GOT3 (cell line): Measurements from ENCODE around the gene SNN.
A peak's percentile ranks its signal among the peaks of the same experiment; 100 is the strongest.

ENCODE experiments used
- DNase-seq: peaks from one replicate; lab custom pipeline; 2025; ENCODE audit warnings: mixed read lengths; lab: John Stamatoyannopoulos, UW

Gene SNN

DNA sequence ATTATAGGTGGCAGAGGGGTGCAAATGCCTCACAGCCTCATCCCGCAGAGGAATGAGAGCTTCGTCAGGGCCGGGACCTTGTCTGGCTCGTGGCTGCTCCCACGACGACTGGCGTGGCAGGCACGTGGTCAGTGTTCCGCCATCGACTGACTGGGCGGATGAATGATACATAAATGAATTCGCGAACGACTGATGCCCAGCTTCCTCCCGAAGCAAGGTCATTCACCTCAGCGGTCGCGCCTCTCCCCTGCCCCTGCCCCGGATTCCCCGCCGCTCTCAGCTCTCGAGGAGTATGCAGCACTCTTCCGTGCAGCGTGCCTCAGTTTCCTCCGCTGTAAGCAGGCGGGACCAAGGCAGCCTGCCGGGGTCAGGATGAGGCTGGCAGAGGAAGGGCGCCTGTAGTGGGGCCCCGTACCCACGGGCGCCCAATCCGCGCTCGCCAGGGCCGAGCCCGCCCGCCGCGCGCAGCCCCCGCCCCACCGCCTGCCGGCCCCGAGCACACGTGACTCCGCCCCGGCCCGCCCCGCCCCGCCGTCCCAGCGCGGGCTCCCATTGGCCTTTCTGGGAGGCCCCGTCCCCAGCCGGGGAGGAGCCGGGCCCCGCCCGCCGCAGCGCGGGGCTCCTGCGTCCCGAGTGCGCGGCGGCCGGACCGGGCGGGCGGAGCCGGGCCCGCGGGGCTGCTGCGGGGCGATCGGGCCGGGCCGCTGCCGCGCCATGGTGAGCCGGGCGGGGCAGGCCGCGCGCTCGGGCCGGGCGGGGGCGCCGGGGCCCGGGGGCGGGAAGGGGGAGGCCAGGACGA is at the start of gene SNN:
TSS of gene SNN (plus strand) at position 632 of the 799 bp plus-strand sequence. CDS start 7,605 bp downstream, outside the sequence.
- DNase-seq: peak; percentile 72

DNA sequence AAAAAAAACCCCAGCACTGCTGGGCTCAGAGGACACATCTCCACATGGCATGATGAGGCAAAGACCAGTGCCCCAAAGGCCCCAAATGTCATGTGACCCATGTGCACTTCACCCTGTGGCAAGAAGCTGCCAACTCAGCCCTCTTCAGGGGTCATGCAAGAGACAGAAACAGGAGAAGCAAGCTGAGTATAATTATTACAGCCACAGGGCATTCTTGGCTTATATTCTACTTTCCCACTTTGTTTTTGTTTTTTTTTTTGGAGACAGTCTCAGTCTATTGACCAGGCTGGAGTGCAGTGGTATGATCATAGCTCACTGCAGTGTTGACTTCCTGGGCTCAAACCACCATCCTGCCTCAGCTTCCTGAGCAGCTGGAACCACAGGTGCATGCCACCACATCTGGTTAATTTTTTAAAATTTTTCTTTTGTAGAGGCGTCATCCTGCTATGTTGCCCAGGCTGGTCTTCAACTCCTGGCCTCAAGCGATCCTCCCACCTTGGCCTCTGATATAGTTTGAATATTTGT is 48.9 kb upstream of the SNN start:
- DNase-seq: no peak

- DNase-seq: no peak
These were observed 47.8 kb upstream of the SNN start for GRCh38 chr16:11620243-11621003.

DNA sequence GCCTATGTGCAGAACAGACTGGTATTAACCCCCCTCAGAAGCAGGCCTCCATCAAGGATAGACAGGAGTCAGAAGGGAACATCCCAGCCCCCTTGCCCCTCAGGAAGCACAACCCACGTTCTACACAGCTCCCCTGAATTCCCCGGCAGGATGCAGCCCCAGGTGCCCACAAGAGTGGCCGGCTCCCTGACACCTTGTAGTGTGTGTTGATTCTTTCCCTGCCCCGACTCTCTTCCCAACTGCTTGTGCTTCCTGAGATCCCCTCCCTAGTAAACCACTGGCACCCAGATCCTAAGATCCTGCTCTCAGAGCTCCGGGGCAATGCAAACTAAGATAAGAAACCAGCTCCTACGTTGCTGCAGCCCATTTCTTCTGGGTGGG is 46.7 kb upstream of the SNN start:
- no peak for DNase-seq

GRCh38 chr16:11621920-11622651 is 46.2 kb upstream of the SNN start:
- DNase-seq: no peak

- no peak for DNase-seq
These were observed 44.0 kb upstream of the SNN start for GRCh38 chr16:11624205-11624604.

GRCh38 chr16:11624636-11625607 is 43.3 kb upstream of the SNN start:
- DNase-seq: no peak

DNA sequence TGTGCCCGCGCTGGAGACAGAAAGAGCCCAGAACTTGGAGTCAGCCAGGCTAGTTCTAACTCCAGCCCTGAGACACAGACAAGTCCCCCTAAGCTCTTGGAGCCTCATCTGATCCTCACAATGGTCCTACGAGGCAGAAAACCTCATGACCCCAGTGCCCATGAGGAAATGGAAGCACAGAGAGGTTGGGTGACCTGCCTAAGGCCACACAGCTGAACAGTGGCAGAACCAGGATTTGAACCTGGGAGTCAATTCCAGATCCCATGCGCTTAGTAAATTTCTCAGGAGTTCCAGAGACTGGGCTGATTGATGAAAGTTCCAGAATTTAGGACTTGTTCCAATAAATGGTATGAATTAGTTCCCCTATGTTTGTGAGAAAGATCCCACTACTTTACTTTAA is 42.5 kb upstream of the SNN start:
- no peak for DNase-seq

- DNase-seq: no peak
These were observed 41.5 kb upstream of the SNN start for GRCh38 chr16:11626657-11627291.

- no peak for DNase-seq
These were observed 41.0 kb upstream of the SNN start for GRCh38 chr16:11627292-11627663.

- DNase-seq: no peak
These were observed 40.3 kb upstream of the SNN start for GRCh38 chr16:11627822-11628457.

DNA sequence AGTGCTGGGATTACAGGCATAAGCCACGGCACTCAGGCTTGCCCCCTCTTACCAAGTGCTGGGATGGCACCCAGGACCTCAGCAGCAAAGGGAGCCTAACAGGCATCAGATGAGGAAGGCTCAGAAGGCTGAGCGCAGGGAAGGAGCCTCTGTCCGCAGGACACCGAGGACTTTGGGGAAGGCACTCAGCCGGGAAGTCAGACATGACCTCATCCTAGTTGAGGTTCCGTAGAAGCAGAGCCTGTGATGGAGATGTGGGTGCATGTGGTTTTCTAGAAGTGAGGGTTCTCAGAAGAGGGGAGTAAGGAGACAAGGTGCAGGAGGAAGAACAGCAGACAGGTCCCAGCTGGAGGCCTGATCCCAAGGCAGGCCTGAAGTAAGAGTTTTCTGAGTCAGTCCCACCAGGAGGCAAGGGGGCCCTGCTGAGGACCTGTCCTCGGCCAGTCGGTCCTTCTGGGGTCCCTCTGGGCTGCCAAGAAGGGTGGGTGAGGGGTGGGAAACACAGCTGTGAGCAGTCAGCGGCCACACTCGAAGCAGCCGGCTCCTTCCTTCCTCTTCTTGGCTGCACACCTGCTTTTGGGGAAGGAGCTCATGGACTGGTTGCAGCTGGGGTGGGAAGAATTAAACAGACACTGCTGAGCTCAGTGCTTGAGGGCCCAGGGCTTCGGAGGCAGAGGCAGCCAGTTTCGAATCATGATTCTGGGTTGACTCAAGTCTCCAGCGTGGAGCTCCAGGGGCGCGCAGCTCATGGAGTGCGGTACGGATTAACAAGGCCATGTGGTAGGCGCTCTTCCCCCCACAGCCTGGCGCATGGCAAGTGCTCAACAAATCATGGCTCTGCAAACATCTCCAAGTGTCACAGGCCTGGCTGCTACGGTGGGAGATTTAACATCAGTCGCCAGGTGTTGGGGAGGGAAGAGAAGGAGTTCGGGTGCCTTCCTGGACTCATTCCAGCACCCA is 38.9 kb upstream of the SNN start:
- no peak for DNase-seq

- DNase-seq: no peak
These were observed 38.0 kb upstream of the SNN start for GRCh38 chr16:11630046-11630767.

DNA sequence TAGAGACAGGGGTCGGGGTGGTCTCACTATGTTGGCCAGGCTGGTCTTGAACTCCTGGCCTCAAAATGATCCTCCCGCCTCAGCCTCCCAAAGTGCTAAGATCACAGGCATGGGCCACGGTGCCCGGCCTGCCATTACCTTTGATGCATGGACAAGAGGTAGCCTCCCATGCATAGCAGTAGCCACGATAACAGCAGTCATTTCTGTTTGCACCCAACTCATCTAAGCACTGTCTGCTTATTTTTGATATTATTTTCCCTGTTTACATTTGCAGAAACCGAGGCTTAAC is 37.5 kb upstream of the SNN start:
- DNase-seq: no peak

DNA sequence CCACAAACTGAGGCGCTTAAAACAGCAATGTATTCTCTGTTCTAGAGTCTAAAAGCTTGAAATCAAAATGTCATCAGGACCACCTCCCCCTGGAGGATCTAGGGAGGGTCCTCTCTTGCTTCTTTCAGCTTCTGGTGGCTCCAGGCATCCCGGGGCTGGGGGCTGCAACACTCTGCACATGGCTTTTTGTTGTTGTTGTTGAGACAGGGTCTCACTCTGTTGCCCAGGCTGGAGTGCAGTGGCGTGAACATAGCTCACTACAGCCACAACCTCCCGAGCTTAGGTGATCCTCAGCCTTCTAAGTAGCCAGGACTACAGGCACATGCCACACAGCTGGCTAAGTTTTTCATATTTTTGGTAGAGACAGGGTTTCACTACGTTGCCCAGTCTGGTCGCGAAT is 37.0 kb upstream of the SNN start:
- no peak for DNase-seq

DNA sequence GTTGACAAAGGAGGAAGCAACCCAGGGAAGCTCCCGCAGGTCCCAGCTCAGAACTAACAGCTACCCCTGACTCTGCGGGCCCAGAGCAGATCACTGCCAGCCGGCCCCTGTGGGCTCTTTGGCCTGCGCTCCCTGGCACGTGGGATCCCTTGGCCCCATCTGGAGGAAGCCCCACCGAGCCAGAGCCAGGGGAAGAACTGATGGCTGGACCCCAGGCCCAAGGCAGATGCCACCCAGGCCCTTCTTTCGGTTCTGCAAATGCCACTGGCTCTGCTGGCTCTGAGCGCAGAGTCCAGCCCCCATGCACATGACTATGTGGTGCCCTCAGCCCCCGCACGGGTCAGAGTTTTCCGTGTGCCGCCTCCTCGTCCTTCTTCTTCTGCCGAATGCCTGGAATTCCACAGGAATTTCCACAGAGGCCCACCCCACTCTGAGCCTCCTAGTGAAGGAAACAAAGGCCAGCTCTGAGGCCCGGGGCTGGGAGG is 35.8 kb upstream of the SNN start:
- no peak for DNase-seq

DNA sequence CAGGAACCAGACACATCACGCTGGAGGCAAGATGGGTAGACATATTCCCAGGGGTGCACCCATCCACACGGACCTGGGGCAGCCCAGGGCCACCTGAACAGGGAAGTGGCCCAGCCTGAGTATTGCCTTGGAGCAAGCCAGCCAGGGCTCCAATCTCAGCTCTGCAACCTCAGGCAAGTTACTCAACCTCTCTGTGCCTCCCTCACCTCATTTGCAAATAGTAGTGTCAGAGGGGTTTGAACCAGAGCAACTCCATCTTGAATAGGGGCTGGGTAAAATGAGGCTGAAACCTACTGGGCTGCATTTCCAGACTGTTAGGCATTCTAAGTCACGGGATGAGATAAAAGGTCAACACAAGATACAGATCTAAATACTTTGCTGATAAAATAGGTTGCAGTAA is 35.1 kb upstream of the SNN start:
- no peak for DNase-seq

DNA sequence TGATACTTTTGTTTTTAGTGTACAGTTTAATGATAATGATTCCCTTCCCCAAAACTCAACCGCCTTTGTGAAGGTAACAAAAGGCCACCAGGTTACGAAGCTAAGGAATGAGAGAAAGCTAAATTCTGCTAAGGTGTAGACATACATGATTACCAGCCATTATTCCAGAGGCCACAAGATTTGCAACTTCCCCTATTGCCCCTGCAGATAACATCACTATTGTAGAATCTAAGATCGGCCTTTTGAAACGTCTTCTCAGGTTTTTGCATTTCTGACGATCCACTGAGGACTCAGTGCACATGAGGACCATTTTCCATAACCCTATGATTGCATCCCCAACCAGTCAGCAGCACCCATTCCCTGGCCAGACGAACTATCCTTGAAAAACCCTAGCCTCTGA is 33.9 kb upstream of the SNN start:
- DNase-seq: no peak
